GM18870 (cell line): ENCODE results near the gene PEAK3.

Experiments used
- ATAC-seq: cut with Tn5 transposase; IDR thresholded peaks from one replicate; pipeline ENCODE4 v1.9.1; 2021; ENCODE audit warnings: moderate library complexity; ENCODE audit not compliant: unreplicated experiment

PEAK3 gene, protein sequence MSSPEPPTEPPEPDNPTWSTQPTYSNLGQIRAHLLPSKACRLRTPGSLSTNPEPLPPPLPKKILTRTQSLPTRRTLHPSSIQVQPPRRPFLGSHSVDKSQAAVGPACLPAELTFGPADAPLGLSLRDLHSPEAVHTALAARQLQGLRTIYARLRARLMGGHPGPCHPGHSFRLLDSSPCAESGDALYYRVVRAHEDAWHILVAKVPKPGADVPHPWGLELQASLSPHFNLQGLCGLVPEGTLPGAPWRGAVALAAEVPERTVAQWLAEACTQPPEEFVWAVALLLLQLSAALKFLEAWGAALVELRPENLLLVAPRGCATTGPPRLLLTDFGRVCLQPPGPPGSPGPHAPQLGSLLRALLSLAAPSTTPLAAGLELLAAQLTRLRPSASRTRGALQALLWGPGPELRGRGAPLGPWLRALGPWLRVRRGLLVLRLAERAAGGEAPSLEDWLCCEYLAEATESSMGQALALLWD

DNA sequence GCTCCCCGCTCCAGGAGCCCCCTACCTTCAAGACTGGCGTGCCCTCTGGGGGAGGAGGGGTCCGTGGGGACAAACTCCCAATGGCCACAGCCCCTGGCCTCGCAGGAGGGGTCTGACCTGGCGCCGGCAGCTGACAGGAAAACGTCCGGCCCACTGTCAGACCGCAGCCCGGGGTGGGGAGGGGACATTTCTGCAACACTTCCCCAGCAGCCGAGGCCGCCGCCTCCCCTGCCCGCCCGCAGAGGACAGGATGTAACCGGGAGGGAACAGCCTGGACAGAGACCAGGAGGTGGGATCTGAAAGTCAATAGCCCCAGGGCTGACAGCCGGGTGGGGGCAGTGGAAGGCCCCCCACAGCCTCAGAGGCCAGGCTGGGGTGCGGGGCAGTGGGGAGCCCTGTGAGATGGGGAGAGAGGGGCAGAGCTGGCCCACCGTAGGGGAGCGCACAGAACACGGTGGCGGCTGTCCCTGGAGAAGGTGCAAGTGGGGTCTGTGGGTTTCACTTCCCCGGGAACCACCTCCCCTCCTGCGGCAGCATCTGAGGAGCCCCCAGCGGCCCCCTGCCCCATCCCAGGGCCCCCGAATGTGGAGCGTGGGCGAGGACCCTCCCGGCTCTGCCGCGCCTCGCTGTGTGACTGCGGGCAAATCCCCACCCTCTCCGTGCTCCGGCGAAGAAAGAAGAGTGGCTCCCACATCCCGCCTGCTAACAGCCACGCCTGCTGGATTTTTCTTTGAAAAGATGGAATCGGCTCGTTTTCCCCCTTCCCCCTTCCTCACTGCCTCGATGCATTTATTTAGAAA, at the start of gene PEAK3:
PEAK3 (minus strand) TSS at position 114 of the 800 bp plus-strand sequence. CDS start 1,244 bp downstream, outside the sequence.
- ATAC-seq: no peak

DNA sequence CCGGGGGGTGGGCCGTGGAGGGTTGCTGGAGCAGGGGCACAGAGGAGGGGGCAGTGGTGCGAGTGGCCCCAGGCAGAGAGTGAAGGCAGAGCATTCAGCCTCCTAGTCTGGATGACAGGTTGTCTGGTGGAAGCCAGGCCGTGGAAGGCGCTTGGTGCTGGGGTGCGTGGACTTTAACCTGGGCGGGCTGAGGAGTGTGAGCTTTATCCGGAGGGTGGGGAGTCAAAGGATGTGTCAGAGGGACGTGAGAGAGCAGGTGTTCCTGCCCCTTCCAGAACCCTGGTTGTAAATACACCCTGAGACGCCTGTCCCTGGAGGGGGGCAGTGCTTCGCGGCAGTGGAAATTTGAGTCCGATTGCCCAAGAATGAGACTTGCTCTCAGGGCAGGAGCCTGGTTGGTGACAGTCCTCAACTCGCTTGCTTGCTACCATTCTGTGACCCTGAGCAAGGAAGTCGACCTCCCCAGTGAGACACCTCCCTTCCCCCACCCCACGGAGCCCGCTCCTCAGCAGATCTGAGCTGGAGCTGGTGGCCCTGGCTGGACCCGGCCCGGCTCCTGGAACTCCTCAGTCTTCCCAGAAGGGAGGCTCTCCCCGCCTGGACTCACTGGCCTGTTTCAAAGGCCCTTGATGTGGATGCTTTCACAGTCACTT, 48.8 kb upstream of the PEAK3 start:
- ATAC-seq: no peak

DNA sequence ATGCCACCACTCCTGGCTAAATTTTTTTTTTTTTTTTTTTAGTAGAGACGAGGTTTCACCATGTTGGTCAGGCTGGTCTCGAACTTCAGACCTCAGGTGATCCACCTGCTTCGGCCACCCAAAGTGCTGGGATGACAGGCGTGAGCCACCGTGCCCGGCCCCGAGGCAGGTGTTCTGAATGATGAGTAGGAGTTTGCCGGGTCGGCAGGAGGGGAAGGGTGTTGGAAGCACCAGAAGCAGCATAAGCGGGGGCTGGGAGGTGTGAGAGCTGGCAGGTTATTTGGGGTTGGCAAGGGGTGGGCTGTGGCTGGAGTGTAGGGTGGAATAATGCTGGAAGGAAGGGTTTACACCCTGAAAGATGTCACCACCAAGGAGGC, 48.3 kb upstream of the PEAK3 start:
- ATAC-seq: no peak

DNA sequence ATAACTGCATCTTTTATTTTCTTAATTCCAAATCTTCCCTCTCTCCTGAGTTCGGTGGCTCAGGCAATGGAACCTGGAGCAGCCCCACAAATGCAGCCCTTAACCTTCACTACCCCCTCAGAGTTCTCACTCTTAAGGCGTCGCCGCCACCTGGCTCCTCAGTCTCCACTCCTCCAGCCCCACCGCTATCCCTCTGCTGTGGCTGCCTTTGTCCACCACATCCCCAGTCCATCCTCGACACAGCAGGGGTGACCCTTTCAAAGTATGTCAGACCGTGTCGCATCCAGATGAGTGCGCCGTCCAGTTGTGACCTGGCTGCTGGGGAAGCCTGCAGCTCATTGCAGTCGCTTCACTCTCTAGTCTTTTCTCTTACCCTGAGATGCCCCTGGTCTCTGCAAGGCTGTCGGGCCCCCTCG, 47.5 kb upstream of the PEAK3 start:
- ATAC-seq: no peak

DNA sequence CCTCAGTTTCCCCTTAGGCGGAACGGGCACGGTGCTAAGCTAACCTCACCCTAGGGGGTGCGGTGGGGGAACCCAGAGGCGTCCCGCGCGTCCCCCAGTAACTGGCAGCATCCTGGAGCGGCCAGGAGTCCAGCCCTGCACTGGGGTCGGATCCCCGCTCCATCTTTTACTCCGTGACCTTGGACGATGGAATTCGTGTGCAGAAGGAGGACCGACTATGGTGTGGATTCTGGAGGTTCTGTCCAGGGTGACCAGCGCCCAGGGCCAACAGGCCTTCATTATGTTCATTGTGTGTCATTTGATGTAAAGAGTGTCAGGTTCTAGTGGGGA, 47.1 kb upstream of the PEAK3 start:
- no peak for ATAC-seq

DNA sequence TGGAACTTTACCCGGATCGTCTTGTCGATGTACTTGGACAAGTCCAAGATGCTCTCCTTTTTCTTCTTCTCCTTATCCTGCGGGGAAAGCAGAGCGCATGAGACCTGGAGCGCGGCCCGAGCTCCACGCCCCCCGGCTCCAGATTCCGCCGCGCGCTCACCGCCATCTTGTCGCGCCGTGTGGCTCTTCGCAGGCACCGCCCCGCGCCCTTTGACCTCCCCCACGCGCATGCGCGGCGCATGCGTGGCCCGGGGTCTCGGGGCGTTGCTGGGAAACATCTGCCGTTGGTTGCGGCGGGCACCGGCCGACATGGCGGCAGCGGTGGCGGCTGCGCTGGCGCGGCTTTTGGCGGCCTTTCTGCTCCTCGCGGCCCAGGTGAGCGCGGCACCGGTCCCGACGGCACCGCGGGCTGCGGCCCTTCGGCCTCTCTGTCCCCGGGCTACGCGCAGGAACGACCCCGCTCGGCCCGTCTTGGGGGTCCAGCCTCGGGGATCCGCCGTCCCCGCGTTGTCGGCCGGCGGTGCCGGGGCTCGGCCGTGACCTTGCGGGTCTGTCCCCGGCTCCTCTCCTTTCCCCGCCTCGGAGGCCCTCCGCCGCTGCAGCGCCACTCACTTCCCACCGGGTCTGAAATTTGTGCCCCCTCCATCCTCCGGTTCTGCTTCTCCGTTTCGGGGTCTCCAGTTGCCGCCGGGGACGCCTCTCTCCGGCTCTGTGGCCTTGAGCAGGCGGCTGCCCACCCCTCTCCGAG, 46.6 kb upstream of the PEAK3 start, which contains the start of the genes LSM7 and SPPL2B:
LSM7 (minus strand) TSS at position 186 of the 748 bp plus-strand sequence; CDS start at position 166, 20 bp downstream.
SPPL2B (plus strand) TSS at position 284 of the 748 bp plus-strand sequence; CDS start at position 310, 26 bp downstream.
- no peak for ATAC-seq

DNA sequence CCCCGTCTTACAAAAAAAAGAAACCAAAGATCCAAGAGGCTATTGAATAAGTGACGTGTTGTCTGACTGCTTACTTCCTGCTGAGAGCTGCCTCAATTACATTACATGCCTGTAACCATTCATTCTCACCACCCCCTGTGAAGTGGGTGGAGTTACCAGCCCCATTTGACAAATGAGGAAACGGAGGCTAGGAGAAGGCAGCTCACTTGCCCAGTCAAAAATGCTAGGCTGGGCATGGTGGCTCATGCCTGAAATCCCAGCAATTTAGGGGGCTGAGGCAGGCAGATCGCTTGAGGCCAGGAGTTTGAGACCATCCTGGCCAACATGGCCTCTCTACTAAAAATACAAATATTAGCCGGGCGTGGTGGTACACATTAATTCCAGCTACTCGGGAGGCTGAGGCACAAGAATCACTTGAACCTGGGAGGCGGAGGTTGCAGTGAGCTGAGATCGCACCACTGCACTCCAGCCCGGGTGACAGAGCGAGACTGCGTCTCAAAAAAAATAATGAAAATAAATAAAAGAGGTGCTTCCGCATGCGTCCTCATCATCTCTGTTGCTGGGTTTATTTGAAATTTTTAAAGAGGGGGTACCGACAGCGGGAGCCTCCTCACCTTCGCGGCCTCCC, 45.9 kb upstream of the PEAK3 start:
- ATAC-seq: no peak

DNA sequence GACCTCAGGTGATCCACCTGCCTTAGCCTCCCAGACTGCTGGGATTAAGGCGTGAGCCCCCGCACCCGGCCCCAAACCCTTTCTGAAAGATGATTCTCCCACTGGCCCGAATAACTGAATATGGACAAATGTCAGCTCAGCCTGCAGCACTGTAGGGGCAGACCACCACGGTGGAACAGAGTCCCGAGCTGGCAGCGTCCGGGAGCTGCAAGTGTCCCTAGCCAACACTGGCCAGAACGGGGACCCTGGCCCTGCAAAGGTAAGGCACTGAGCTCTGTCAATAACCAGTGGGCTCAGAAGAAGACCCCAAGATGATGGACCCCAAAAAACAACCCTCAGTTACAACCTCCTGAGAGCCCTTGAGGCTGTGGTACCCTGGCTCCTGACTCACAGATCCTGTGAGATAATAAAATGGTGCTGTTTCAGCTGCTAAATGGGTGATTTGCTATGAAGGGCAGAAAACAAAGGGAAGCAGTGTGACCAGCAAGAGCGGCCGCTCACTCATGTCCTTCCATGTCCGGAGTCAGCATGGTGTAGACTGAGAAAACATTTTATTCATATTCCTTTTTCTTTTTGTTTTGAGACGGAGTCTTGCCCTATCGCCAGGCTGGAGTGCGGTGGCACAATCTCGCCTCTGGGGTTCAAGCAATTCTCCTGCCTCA, 44.9 kb upstream of the PEAK3 start:
- ATAC-seq: no peak

DNA sequence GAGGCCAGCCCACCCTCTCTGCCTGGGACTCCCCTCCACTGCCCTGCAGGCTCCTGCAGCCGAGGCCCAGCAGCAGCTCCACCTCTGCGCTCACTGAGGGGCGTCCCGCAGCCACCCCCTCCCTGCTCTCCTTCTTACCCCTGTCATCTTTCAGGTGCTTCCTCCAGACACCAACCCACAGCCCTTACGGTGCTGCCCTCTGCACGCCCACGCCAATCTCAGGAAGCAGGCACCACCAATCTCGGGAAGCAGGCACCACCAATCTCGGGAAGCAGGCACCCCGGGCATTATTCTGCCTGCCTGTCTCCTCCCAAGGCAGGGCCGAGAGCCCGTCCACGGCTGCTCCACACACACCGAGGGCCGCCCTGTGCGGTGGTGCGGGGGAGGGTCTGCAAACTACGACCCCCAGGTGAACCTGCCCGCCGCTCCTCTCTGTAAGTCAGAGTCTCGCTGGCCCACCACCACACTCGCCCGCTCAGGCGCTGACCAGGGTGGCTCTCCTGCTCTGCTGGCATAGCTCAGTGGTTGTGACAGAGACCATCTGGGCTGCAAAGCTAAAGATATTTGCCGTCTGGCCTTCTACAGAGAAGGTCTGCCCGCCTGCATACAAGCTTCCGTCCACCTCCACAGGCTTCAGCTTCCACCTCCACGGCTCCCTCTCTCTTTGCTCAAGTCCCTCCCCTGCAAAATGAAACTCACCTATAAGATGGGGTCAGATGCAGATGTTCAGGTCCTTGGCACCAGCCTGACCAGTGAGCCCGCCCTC, 43.5 kb upstream of the PEAK3 start:
- ATAC-seq: no peak

DNA sequence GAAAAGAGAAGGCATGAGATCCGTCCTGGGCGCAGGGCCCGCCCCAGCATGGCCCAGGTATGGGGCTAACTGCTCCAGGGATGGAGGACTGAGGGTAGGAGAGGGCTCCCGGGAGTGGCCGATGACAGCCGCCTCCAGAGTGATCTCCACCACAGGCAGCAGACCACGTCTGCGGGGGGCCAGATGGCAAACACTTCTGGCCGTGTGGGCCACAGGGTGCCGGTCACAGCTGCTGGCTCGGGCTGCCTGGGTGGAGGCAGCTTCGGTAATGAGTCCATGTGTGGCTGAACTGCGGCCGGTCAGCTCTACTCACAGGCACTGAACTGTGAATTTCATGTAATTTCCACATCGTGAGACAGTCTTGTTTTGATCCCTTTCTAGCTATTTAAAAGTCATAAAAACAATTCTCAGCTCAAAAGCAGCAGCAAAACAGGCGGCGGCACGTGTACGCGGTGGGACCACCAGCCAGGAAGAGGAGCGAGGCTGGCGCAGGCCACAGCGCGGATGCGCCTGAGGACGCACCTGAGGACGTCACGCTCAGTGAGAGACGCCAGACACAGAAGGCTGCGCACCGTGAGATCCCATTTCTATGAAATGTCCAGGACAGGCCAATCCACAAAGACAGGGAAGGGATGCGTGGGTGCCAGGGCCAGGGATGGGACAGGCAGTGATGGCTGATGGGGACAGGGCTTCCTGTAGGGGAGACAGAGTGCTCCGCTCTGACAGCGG, 42.4 kb upstream of the PEAK3 start:
- ATAC-seq: no peak

DNA sequence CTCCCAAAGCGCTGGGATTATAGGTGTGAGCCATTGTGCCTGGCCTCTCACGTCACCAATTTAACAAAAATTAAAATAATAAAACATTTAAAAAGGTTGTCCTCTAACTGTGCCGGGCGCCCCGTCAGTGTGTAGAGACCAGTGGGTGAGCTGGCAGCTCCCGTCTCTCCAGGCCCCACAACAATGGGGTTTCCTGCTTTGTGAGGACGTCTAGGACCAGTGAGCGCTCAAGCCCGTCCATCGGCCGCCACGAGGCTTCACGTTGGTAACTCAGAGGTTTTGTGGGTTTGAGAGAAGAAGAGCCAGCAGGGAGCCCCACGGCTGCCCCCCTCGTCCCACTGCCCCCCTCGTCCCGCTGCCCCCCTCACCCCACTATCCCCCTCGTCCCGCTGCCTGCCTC, 41.7 kb upstream of the PEAK3 start:
- no peak for ATAC-seq

DNA sequence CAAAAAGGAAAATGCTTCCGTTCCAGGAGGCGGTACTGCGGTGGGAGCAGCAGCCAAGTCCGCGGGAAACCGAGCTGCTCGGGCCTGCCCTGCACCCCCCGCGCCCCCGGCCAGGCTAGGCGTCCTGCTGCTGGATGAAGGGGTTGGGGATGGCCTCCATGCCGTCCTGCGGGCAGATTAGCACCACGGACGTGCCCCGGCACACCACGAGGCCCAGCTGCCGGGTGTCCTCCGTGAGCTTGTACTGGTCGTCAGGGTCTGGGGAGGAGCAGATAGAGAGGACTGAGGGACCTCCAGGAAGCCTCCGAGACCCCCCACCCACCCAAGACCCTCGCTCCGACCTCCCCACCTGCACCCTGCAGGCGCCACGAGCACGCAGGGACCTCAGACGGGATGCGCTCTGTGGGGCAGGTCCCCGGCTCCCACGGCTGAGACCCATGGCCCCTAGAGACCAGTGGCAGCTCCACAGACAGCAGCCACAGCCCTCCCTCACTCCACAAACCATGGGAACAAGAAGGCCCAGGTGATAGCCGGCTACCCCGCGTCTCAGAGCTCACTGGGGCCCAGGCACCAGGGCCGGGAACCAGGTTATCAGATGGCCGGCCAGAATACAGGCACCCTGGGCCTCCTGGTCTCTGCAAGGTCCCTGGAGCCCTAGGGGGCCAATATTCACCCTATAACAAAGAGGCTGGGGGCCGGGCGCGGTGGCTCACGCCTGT, 39.7 kb upstream of the PEAK3 start:
- ATAC-seq: no peak

DNA sequence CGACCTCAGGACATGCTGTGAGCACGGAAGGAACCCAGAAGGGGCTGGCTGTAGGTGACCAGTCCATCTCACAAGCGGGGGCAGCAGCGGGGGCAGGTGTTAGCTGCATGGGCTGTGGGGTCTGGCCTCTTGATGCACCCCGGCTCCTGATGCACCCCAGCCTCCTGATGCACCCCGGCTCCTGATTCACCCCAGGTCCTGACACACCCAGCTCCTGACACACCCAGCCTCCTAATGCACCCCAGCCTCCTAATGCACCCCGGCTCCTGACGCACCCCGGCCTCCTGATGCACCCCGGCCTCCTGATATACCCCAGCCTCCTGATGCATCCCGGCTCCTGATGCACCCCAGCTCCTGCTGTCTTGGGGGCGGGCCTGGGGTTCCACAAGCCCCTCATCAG, 39.0 kb upstream of the PEAK3 start:
- no peak for ATAC-seq

DNA sequence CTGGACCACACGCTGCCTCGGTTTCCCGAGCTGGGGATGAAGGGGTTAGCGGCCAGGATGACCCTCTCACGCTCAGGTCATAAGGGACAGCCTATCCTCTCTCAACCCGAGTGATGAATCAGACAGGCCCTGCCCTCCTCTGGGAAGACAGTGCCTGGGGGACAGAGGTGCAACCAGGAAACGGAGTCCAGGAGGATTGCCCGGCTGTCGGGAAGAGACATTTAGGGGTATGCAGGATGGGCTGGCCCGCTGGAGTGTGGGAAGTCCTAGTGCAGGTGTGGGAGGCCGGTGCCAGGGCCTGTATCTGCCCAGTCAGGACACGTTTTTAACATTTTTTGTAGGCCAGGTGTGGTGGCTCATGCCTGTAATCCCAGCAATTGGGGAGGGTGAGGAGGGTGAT, 38.1 kb upstream of the PEAK3 start:
- ATAC-seq: no peak

DNA sequence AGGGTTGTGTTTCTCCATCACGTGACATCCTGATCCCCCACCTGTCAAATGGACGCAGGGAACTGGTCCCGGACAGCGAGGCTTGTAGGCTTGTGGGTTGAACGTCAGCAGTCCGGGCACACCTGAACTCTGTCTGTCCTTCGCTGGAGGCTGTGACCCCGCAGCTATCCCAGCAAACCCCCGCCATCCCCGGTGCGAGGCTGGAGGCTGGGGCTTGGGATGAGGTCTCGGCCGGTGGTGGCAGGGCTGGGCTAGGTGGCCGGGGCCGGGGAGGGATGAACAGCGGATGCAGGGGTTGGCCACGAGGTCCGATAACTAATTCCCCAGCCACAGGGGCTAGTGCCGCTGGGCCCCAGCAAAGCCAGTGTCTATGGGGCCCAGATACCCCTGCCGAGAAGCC, 37.6 kb upstream of the PEAK3 start:
- no peak for ATAC-seq

DNA sequence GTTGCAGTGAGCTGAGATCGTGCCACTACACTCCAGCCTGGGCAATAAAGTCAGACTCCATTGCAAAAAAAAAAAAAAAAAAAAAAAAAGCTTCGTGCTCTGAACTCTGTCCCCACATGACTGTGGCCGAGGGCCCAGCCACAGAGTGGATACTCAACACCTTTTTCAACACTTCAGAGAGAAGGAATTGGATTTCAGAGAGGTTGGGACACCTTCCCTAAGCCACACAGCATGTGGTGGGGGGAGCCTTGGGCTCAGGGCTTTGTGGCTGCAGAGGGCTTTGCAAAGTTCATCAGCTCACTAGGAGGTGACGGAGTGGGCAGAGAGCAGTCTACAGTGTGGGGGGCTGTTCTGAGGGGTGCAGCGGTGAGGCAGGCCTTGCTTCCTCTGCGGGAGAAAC, 36.9 kb upstream of the PEAK3 start:
- ATAC-seq: no peak

DNA sequence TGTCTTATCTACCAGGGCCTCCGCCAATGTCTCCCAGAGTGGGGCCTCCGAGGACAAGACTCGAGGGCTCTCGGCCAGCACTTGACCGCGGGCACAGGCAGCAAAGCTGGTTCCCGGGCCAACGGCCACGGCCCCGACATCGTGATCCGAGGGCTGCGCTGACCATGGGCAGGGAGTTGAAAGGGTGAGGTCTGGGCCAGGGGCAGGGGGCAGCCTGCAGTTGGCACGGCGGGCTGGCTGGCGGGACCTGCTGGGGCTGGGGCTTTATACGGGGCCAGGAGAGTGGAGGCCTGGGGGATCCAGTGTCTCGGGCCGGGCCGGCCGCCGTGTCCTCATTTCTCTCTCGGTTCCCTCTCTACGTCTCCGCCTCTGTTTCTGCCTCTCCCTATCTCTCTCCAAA, 35.8 kb upstream of the PEAK3 start:
- no peak for ATAC-seq

DNA sequence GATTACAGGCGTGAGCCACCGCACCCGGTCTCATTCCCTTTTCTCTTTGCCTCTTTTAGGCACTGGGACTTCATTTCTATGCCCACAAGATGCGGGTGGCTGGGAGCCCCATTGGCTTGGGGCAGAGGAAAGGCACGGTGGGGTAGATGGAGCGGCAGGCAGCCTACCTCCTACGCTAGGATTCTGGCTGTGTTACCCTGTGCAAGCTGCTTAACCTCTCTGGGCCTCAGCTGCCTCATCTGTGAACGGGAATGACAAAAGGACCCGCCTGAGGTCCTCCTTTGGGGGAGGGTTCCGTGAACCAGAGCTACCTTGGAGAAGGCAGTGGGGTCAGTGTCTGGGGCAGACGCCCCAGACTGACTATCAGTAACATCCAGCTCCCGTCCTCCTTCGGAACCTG, 35.3 kb upstream of the PEAK3 start:
- ATAC-seq: no peak
